Mucosa of stomach (tissue), 1 donor: ENCODE results near the gene COBL.
A peak's percentile ranks its signal among the peaks of the same experiment; 100 is the strongest.

Experiments used
- H3K27me3 ChIP-seq: one replicate; pipeline ENCODE4 v1.7.0; 2013; ENCODE audit warnings: mild to moderate bottlenecking, low read length; ENCODE audit not compliant: control insufficient read depth, insufficient read depth
- H3K36me3 ChIP-seq: one replicate; pipeline ENCODE4 v1.7.0; 2013; ENCODE audit warnings: low read length; ENCODE audit not compliant: control insufficient read depth, insufficient read depth
- H3K4me1 ChIP-seq: one replicate; pipeline ENCODE4 v1.7.0; 2013; ENCODE audit warnings: mild to moderate bottlenecking, low read length; ENCODE audit not compliant: control insufficient read depth, insufficient read depth
- H3K4me3 ChIP-seq: one replicate; pipeline ENCODE4 v1.7.0; 2013; ENCODE audit warnings: low read length
- H3K9ac ChIP-seq: one replicate; pipeline ENCODE4 v1.7.0; 2013; ENCODE audit warnings: mild to moderate bottlenecking, low read length, moderate library complexity
- H3K9me3 ChIP-seq: one replicate; pipeline ENCODE4 v1.7.0; 2013; ENCODE audit warnings: mild to moderate bottlenecking, low read length, moderate library complexity; ENCODE audit not compliant: control insufficient read depth
- donor health status: Pancreatic carcinoma.

The COBL gene

DNA sequence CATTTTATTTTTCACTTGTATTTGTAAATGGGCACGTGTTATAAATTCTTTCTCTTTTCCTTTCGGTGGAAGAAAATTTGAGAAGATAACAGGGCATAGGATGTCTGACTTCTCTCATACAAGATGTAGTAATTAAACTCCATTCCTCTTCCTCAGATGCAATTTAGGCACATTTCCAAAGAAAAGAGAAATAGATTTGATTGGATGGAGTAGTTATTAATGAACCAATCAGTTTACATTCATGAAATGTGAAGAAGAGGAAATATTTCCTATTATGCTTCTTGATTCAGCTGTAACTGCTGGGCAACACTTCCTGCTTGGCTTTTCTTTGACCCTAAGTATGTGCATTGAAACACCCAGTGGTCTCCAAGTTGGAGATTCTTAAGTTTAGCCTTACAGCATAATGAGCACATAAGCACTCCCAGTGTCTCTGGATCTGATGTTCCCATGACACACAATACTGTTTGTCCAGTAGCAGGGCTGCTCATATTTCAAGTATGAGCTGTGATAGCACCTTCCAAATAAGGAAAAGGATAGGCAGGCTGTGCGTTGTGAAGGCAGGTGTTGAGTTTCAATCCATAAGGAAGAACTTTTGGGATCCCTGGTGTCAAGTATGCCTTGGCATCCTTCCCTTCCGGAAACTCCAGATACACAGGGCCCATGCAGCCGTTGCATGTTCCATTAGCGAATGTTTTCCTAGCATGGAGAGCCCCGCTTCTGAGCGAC lies 33.4 kb upstream of the COBL start:
- Histone ChIP-seq H3K9me3 (no peaks in the 10 kb centered on the region), H3K4me1 (peaks cover 18% of the 10 kb centered on the region), H3K36me3 (no peaks in the 10 kb centered on the region), H3K27me3 (no peaks in the 10 kb centered on the region), H3K9ac (no peak overlapping the region), H3K4me3 (peak overlapping the region; percentile 10)

DNA sequence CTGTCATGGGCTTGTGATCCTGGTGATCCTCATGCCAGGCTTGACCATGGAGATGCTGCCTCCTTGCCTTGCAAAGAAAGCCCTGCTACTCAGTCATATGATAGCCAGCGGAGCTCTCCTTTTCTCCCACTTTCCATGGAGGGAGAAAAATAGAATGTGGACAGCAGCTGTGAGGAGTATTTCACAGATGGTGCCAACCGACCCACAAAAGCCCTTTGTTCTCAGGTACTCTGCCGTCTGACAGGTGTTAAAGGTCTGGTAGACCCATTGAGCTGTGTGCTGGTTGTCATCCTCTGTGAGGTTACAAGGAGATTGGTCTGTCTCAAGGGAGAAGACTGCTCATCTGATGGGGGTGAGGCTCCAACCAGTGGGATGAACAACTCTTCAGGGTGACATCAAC lies 29.5 kb upstream of the COBL start:
- no peaks in the 10 kb centered on the region for H3K9me3 ChIP-seq
- no peak overlapping the region for H3K9ac ChIP-seq
- no peak overlapping the region for H3K4me3 ChIP-seq
- no peaks in the 10 kb centered on the region for H3K27me3 ChIP-seq
- peaks cover 39% of the 10 kb centered on the region for H3K4me1 ChIP-seq
- no peaks in the 10 kb centered on the region for H3K36me3 ChIP-seq

DNA sequence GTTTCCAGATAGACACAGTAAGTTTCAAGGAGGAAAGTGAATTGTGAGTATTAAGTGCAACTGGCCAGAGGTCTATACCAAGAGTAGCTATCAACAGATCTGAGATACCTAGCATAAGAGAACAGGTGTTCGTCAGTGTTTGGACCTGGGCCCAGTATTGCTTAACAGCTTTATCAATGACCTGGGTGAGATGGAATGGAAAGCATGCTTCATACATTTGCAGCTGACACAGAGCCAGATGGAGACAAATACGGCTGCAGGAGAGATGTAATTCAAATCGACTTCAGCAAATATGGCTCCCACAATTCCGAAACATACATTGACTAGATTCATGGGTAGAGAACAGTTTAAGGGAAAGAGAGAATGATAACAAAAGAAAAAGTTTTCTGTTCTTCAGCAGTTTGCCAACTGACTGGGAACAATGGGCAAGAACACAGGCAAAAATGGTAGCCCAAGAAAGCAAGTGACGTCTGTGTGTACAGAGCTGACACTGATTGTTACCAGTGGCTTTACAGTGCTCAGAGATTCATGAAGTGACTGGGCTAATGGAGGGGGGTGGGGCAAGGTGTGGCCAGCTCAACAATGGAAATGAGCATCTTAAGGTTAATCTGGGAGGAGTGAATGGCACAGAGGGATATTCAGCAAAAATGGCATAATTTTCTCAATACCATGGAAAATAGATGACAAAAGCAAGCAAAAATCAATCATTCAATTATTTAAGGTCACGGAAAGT lies 28.0 kb upstream of the COBL start:
- H3K4me3 ChIP-seq: no peak overlapping the region
- H3K4me1 ChIP-seq: peaks cover 39% of the 10 kb centered on the region
- no peaks in the 10 kb centered on the region for H3K9me3 ChIP-seq
- H3K36me3 ChIP-seq: no peaks in the 10 kb centered on the region
- H3K9ac ChIP-seq: no peak overlapping the region
- H3K27me3 ChIP-seq: no peaks in the 10 kb centered on the region

DNA sequence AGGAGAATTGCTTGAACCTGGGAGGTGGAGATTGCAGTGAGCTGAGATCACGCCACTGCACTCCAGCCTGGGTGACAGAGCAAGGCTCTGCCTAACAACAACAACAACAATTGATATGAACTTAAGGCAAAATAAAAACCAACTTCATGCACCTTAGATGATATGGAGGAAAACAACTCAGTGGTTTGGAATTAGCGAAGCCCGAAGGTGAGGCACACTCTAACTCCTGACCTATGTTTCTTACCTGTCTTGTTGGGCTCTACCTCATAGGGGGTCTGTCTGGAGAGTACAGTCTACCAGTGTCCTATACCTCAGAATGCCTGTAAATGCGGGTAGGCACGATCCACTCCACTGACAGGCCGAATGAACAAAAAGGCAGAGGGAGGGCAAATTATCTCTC lies 24.3 kb upstream of the COBL start:
- H3K4me1 ChIP-seq: peaks cover 39% of the 10 kb centered on the region
- H3K27me3 ChIP-seq: no peaks in the 10 kb centered on the region
- H3K9me3 ChIP-seq: no peaks in the 10 kb centered on the region
- H3K4me3 ChIP-seq: no peak overlapping the region
- H3K36me3 ChIP-seq: no peaks in the 10 kb centered on the region
- H3K9ac ChIP-seq: no peak overlapping the region

DNA sequence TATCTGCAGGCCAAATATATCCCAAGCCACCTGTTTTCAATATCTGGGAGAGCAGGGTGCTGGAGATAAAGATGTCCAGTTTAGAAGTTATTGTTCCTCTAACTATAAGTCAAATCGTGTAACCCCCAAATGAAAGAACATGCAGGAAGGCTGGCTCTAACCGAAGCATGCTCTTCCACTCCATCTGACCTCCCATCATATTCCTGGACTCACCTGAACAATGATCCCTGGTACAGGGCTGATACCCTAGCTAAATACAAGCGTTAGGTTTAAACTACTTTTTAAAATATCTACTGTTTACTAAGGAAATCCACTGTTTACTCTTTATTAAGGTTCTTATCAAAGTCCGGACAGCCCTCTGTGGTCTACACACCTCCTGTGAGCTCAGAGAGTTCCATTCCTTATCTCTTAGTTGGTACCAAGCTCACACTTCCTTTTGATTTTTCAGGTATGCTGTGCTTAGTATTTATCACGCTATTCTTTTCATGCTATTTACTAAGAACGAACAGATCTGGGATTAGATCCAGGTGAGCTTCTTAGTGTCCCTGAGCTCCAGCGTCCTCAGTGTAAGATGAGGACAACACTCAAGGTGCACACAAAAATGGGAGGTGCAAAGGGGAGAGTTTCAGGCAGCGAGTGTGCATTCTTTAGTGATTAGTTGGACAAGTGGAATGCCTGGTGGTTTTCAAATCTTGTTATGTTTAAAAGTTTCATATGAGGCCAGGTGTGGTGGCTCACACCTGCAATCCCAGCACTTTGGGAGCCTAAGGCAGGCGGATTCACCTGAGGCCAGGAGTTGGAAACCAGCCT lies 23.6 kb upstream of the COBL start:
- Histone ChIP-seq H3K4me3 (no peak overlapping the region), H3K9ac (no peak overlapping the region), H3K9me3 (no peaks in the 10 kb centered on the region), H3K27me3 (no peaks in the 10 kb centered on the region), H3K4me1 (peaks cover 39% of the 10 kb centered on the region), H3K36me3 (no peaks in the 10 kb centered on the region)

DNA sequence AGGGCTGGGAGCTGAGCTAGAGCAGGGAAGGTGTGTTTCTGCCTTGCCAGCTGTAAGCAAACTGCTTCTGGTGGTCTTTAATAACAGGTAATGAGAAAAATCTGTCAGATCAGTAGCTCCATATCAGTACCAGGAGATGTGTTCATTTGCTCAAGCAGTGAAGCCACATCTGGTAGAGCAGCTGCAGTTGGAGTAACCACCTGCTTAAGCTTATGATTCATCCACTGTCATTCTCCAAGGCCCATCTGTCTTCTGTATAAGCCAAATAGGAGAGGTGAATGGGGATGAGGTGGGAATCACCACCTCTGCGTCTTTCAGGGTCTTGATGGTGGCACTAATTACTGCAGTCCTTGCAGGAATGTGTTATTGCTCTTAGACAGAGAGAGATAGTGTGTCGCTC lies 18.4 kb upstream of the COBL start:
- Histone ChIP-seq H3K4me3 (no peak overlapping the region), H3K9me3 (no peaks in the 10 kb centered on the region), H3K27me3 (no peaks in the 10 kb centered on the region), H3K4me1 (peaks cover 2% of the 10 kb centered on the region), H3K9ac (no peak overlapping the region), H3K36me3 (no peaks in the 10 kb centered on the region)

DNA sequence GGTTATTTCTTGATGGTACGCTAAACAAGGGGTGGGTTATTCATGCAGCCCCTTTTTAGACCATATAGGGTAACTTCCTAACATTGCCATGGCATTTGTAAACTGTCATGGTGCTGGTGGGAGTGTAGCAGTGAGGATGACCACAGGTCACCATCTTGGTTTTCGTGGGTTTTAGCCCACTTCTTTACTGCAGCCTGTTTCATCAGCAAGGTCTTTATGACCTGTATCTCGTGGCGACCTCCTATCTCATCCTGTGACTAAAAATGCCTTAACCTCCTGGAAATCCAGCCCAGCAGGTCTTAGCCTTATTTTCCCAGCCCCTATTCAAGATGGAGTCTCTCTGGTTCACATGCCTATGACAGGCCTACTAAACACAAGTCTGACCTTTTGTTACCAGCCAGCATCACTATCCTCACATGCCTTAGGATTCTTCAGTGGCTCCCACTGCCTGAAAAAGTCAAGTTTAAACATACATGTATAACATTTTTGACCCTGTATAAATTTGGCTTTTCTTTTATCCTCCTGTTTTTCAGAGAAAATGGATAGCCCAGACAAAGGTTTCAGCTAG lies 13.2 kb upstream of the COBL start:
- Histone ChIP-seq H3K9ac (no peak overlapping the region), H3K27me3 (no peaks in the 10 kb centered on the region), H3K9me3 (no peaks in the 10 kb centered on the region), H3K4me1 (peaks cover 12% of the 10 kb centered on the region), H3K4me3 (no peak overlapping the region), H3K36me3 (no peaks in the 10 kb centered on the region)

DNA sequence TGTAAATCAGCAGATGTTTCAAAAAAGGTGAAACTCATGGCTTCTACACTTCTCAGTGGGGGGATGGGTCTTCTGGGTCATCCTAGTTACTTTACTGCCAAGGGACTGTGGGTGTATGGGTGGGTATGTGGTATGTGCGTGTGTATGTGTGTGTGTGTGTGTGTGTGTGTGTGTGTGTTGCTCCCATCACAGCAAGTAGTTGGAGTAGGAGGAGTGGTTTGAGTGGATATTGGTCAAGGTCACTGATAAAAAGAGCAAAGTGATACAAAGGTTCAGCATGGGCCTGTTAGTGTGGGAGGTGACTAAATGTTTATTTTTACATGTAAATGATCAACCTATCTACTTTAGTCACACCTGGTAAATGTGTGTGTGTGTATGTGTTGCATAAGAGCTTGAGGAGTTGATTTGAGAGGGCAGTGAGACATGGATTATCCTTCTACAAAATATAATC lies 11.8 kb upstream of the COBL start:
- no peaks in the 10 kb centered on the region for H3K27me3 ChIP-seq
- no peaks in the 10 kb centered on the region for H3K36me3 ChIP-seq
- peaks cover 12% of the 10 kb centered on the region for H3K4me1 ChIP-seq
- H3K9ac ChIP-seq: no peak overlapping the region
- H3K9me3 ChIP-seq: no peaks in the 10 kb centered on the region
- H3K4me3 ChIP-seq: no peak overlapping the region

DNA sequence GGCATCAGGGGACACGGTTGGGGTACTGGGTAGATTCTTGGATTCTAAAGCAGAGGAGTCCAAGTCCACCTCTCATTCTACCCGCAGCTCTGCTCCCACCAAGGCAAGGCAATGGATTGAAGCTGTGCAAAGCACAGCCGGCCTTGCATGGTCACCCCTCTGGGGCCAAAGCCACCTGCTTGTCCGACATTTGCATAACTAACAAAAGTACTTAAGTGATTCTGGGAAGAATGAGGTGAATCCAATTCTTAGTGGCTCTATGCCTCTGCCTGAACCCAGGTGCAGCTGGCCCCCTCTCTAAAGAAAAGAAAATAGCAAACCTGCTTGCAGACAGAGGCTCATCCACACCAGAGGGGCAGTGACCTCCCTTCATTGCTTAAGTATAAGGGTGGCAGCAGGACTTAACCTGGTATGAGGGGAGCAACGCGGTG lies 10.7 kb upstream of the COBL start:
- no peak overlapping the region for H3K9ac ChIP-seq
- H3K4me3 ChIP-seq: no peak overlapping the region
- H3K27me3 ChIP-seq: no peaks in the 10 kb centered on the region
- no peaks in the 10 kb centered on the region for H3K36me3 ChIP-seq
- no peaks in the 10 kb centered on the region for H3K9me3 ChIP-seq
- peaks cover 12% of the 10 kb centered on the region for H3K4me1 ChIP-seq

DNA sequence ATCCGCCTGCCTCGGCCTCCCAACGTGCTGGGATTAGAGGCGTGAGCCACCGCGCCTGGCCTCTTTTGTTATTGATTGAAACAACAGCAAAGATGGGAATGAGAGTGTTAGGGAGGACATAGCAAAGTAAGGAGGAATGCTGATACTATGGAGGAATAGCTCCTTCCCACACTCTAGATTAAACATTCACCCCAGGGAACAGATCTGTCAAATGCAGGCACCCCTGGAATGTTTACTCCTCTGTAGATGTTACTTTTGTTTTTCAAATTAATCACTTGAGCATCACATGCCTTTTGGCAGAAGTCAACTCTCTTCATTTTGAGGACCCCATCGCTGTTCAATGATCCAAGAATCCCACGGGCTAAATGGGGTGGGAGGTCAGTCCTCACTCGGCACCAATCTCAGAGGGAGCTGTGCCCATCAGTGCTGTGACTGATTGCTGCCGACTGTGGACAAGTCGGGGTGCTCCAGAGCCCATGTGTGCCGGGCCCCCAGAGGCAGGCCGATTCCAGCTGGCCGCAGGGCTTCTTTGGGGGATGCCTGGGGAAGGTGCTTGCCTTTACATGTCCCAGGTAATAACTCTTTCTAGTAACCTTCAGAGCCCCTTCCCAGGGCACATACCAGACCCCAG lies 10.2 kb upstream of the COBL start:
- no peaks in the 10 kb centered on the region for H3K27me3 ChIP-seq
- no peak overlapping the region for H3K4me3 ChIP-seq
- peaks cover 12% of the 10 kb centered on the region for H3K4me1 ChIP-seq
- no peaks in the 10 kb centered on the region for H3K36me3 ChIP-seq
- H3K9me3 ChIP-seq: no peaks in the 10 kb centered on the region
- H3K9ac ChIP-seq: no peak overlapping the region

DNA sequence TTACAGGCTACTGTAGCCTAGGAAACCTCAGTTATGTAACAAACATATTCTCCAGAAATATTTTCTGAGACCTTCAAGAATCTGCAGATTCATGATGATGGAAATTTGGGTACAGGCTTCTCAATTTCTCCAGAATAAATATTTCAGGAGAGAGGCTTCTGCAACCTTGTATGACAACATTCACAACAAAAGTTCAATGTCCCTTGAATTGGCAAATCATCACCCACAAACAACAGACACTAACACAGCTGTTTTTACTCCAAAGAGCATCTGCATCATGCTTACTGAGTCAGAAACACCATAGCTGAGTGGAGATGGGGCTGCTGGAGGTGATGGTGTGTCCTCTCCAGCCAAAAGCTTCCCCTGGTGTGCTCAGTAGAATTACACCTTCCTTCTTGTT lies 9.3 kb upstream of the COBL start:
- Histone ChIP-seq H3K9ac (no peak overlapping the region), H3K4me1 (peaks cover 12% of the 10 kb centered on the region), H3K27me3 (no peaks in the 10 kb centered on the region)

More for the DNA sequence above, 9.3 kb upstream of the COBL start:
- H3K9me3 ChIP-seq: no peaks in the 10 kb centered on the region
- no peak overlapping the region for H3K4me3 ChIP-seq
- no peaks in the 10 kb centered on the region for H3K36me3 ChIP-seq
